ENCODE results near the gene APBA2.
"Not testable (repeated sequence)": the region's sequence is repeated elsewhere in the genome, so short reads cannot be mapped to it uniquely, and the experiment has no call there.

DNA sequence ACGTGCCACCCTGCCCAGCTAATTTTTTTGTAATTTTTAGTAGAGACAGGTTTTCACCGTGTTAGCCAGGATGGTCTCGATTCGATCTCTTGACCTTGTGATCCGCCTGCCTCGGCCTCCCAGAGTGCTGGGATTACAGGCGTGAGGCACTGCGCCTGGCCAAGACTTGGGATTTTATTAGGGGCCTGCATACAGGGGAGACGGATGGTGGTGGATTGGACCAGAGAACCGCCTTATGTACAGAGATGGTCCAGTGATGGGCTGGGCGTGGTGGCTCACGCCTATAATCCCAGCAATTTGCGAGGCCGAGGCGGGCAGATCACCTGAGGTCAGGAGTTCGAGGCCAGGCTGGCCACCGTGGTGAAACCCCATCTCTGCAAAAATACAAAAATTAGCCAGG lies 139.6 kb downstream of the APBA2 start:
- TF ChIP-seq, protein P1, sequence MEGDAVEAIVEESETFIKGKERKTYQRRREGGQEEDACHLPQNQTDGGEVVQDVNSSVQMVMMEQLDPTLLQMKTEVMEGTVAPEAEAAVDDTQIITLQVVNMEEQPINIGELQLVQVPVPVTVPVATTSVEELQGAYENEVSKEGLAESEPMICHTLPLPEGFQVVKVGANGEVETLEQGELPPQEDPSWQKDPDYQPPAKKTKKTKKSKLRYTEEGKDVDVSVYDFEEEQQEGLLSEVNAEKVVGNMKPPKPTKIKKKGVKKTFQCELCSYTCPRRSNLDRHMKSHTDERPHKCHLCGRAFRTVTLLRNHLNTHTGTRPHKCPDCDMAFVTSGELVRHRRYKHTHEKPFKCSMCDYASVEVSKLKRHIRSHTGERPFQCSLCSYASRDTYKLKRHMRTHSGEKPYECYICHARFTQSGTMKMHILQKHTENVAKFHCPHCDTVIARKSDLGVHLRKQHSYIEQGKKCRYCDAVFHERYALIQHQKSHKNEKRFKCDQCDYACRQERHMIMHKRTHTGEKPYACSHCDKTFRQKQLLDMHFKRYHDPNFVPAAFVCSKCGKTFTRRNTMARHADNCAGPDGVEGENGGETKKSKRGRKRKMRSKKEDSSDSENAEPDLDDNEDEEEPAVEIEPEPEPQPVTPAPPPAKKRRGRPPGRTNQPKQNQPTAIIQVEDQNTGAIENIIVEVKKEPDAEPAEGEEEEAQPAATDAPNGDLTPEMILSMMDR (conservative IDR thresholded peaks at IDR 0.05; ENCODE audit: low read depth, low read length): not testable (repeated sequence)
- TF ChIP-seq POLR2A (IDR thresholded peaks at IDR 0.05; ENCODE audit: low read depth, low read length); SMC3 (IDR thresholded peaks at IDR 0.05; ENCODE audit: low read depth, low read length); MXI1 (IDR thresholded peaks at IDR 0.05; ENCODE audit: borderline replicate concordance, low read depth, low read length): not testable (repeated sequence)
